Endothelial cell of umbilical vein (primary cell): ENCODE measurements around the gene NCK2.

ENCODE experiments used
- EZH2 ChIP-seq: IDR thresholded peaks from 2 replicates; pipeline ENCODE4 v1.6.1; 2012; ENCODE audit warnings: borderline replicate concordance, low read depth, mild to moderate bottlenecking, moderate library complexity, low read length, inconsistent platforms; ENCODE audit not compliant: severe bottlenecking
- JUN ChIP-seq: IDR thresholded peaks from 2 replicates; pipeline ENCODE4 v1.6.1; 2011; ENCODE audit warnings: borderline replicate concordance, low read depth; ENCODE audit not compliant: insufficient read length, insufficient read depth
- MYC ChIP-seq: IDR thresholded peaks from one replicate; pipeline ENCODE4 v1.6.1; 2011; ENCODE audit warnings: mild to moderate bottlenecking, low read depth, low read length
- TF ChIP-seq, protein P1 (sequence below): IDR thresholded peaks from 2 replicates; pipeline ENCODE4 v1.6.1; 2011; ENCODE audit not compliant: insufficient read depth, insufficient read length
- TF ChIP-seq, protein P2 (sequence below), 2 donors: IDR thresholded peaks; 1 replicate in 1 of 2; 2 replicates in 1 of 2; pipeline ENCODE4 v1.5.1; 2011; ENCODE audit warnings: low read length in 2 of 2, mild to moderate bottlenecking in 2 of 2, moderate library complexity in 2 of 2, control low read depth in 1 of 2, inconsistent platforms in 1 of 2, low read depth in 1 of 2; ENCODE audit not compliant: insufficient read depth in 1 of 2; ENCODE audit errors: extremely low read depth in 1 of 2

DNA sequence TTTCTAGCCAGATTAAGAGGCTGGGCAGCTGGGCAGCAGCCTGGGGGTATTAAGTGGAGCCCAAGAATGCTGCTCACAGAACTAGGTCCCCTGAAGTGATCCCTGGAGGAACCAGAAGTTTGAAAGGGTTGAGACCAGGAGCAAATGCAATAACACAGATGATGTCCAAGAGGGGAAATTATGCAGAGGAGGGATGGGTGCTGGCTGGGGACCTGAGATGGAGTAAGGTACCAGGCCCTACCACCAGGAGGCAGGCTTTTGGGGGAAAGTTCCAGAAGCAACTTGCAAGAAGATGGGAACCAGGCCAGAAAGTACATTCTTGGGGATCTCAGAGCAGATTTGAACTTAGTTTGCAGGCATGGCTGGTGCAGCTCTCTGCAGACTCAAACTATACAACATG is 175.1 kb downstream of the NCK2 start:
- TF ChIP-seq MYC (no peak), EZH2 (no peak), JUN (no peak)
- TF ChIP-seq, protein P1, sequence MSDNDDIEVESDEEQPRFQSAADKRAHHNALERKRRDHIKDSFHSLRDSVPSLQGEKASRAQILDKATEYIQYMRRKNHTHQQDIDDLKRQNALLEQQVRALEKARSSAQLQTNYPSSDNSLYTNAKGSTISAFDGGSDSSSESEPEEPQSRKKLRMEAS, result no peak
- TF ChIP-seq, protein P2, sequence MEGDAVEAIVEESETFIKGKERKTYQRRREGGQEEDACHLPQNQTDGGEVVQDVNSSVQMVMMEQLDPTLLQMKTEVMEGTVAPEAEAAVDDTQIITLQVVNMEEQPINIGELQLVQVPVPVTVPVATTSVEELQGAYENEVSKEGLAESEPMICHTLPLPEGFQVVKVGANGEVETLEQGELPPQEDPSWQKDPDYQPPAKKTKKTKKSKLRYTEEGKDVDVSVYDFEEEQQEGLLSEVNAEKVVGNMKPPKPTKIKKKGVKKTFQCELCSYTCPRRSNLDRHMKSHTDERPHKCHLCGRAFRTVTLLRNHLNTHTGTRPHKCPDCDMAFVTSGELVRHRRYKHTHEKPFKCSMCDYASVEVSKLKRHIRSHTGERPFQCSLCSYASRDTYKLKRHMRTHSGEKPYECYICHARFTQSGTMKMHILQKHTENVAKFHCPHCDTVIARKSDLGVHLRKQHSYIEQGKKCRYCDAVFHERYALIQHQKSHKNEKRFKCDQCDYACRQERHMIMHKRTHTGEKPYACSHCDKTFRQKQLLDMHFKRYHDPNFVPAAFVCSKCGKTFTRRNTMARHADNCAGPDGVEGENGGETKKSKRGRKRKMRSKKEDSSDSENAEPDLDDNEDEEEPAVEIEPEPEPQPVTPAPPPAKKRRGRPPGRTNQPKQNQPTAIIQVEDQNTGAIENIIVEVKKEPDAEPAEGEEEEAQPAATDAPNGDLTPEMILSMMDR (IDR thresholded peaks at IDR 0.05; ENCODE audit: extremely low read depth in 1 of 2, insufficient read depth in 1 of 2, low read depth in 1 of 2, low read length in 2 of 2), result peak; percentile 35 to 54
